Measurements from ENCODE around the gene PRKAB1.

Gene PRKAB1

GRCh38 chr12:119624966-119625365 is 43.0 kb upstream of the PRKAB1 start:
- Histone ChIP-seq H3K9ac (ENCODE audit: low read depth, low read length, poor library complexity) (no peak overlapping the region), H4K91ac (ENCODE audit: low read depth, low read length, poor library complexity) (no peak overlapping the region), H3K14ac (ENCODE audit: low read length) (no peak overlapping the region), H3K36me3 (replicated peaks in 1 of 2; ENCODE audit: control insufficient read depth in 2 of 2, insufficient read depth in 2 of 2, low read length in 2 of 2) (no peaks in the 10 kb centered on the region), H3K4me1 (ENCODE audit: control insufficient read depth in 2 of 2, insufficient read depth in 1 of 2, low read depth in 1 of 2, low read length in 2 of 2) (peaks cover 0 to 3% of the 10 kb centered on the region in 2 donors), H3K27ac (replicated peaks; ENCODE audit: low read length) (no peak overlapping the region), H3K79me1 (ENCODE audit: low read depth, low read length) (no peaks in the 10 kb centered on the region), H3K4me3 (ENCODE audit: low read length in 2 of 2) (no peak overlapping the region), H4K8ac (ENCODE audit: low read depth, low read length) (no peak overlapping the region), H2AK5ac (ENCODE audit: low read depth, low read length) (no peak overlapping the region), H2BK120ac (ENCODE audit: low read depth, low read length) (no peak overlapping the region), H2BK15ac (ENCODE audit: low read length) (no peak overlapping the region), H2BK12ac (ENCODE audit: low read length) (no peak overlapping the region), H2BK5ac (ENCODE audit: low read length) (no peak overlapping the region), H3K4me2 (ENCODE audit: insufficient read depth, low read length, poor library complexity, severe bottlenecking) (no peak overlapping the region), H3K27me3 (ENCODE audit: control insufficient read depth in 3 of 3, insufficient read depth in 3 of 3, low read depth in 1 of 3, low read length in 3 of 3) (peaks cover 0 to 7% (median 0%) of the 10 kb centered on the region in 3 experiments), H2AFZ (ENCODE audit: low read length) (no peak overlapping the region), H3K23ac (ENCODE audit: low read depth, low read length, poor library complexity) (no peak overlapping the region), H3K9me3 (replicated peaks in 1 of 2; ENCODE audit: control insufficient read depth in 2 of 2, insufficient read depth in 1 of 2, low read depth in 1 of 2, low read length in 2 of 2) (no peaks in the 10 kb centered on the region), H3K18ac (ENCODE audit: low read length) (no peak overlapping the region), H3K4ac (ENCODE audit: low read length) (no peak overlapping the region)
- DNase-seq (ENCODE audit: low spot score) = no peak
- no CpG with 5 or more reads among the region's 4 CpGs for WGBS, 2 donors (ENCODE audit: extremely low coverage in 2 of 2, insufficient read length in 2 of 2, insufficient replicate concordance in 1 of 2)

- Histone ChIP-seq H3K27me3 (ENCODE audit: control insufficient read depth in 3 of 3, insufficient read depth in 3 of 3, low read depth in 1 of 3, low read length in 3 of 3) (peaks cover 0 to 7% (median 0%) of the 10 kb centered on the region in 3 experiments), H3K9me3 (replicated peaks in 1 of 2; ENCODE audit: control insufficient read depth in 2 of 2, insufficient read depth in 1 of 2, low read depth in 1 of 2, low read length in 2 of 2) (no peaks in the 10 kb centered on the region), H3K4ac (ENCODE audit: low read length) (no peak overlapping the region), H2BK15ac (ENCODE audit: low read length) (no peak overlapping the region), H2AK5ac (ENCODE audit: low read depth, low read length) (no peak overlapping the region), H2BK120ac (ENCODE audit: low read depth, low read length) (no peak overlapping the region), H3K27ac (replicated peaks; ENCODE audit: low read length) (no peak overlapping the region), H3K79me1 (ENCODE audit: low read depth, low read length) (no peaks in the 10 kb centered on the region), H3K18ac (ENCODE audit: low read length) (no peak overlapping the region), H3K36me3 (replicated peaks in 1 of 2; ENCODE audit: control insufficient read depth in 2 of 2, insufficient read depth in 2 of 2, low read length in 2 of 2) (no peaks in the 10 kb centered on the region), H2AFZ (ENCODE audit: low read length) (no peak overlapping the region), H3K14ac (ENCODE audit: low read length) (no peak overlapping the region), H2BK12ac (ENCODE audit: low read length) (no peak overlapping the region), H2BK5ac (ENCODE audit: low read length) (no peak overlapping the region), H3K9ac (ENCODE audit: low read depth, low read length, poor library complexity) (no peak overlapping the region), H3K4me3 (ENCODE audit: low read length in 2 of 2) (no peak overlapping the region), H3K4me2 (ENCODE audit: insufficient read depth, low read length, poor library complexity, severe bottlenecking) (no peak overlapping the region), H3K23ac (ENCODE audit: low read depth, low read length, poor library complexity) (no peak overlapping the region), H4K8ac (ENCODE audit: low read depth, low read length) (no peak overlapping the region), H3K4me1 (ENCODE audit: control insufficient read depth in 2 of 2, insufficient read depth in 1 of 2, low read depth in 1 of 2, low read length in 2 of 2) (peaks cover 0 to 3% of the 10 kb centered on the region in 2 donors), H4K91ac (ENCODE audit: low read depth, low read length, poor library complexity) (no peak overlapping the region)
- no CpG with 5 or more reads among the region's 6 CpGs for WGBS, 2 donors (ENCODE audit: extremely low coverage in 2 of 2, insufficient read length in 2 of 2, insufficient replicate concordance in 1 of 2)
- DNase-seq (ENCODE audit: low spot score) = no peak
Measured at GRCh38 chr12:119627019-119627643, 40.8 kb upstream of the PRKAB1 start.

GRCh38 chr12:119627686-119628085 is 40.2 kb upstream of the PRKAB1 start:
- no peak overlapping the region for H2BK12ac ChIP-seq (ENCODE audit: low read length)
- no peak overlapping the region for H3K4me2 ChIP-seq (ENCODE audit: insufficient read depth, low read length, poor library complexity, severe bottlenecking)
- no peak overlapping the region for H2AFZ ChIP-seq (ENCODE audit: low read length)
- no peak overlapping the region for H4K8ac ChIP-seq (ENCODE audit: low read depth, low read length)
- H2AK5ac ChIP-seq (ENCODE audit: low read depth, low read length) = no peak overlapping the region
- no peak overlapping the region for H3K9ac ChIP-seq (ENCODE audit: low read depth, low read length, poor library complexity)
- H3K4me3 ChIP-seq (ENCODE audit: low read length in 2 of 2) = no peak overlapping the region
- no peaks in the 10 kb centered on the region for H3K36me3 ChIP-seq (replicated peaks in 1 of 2; ENCODE audit: control insufficient read depth in 2 of 2, insufficient read depth in 2 of 2, low read length in 2 of 2)
- peaks cover 0 to 3% of the 10 kb centered on the region in 2 donors for H3K4me1 ChIP-seq (ENCODE audit: control insufficient read depth in 2 of 2, insufficient read depth in 1 of 2, low read depth in 1 of 2, low read length in 2 of 2)
- H2BK15ac ChIP-seq (ENCODE audit: low read length) = no peak overlapping the region
- H3K27me3 ChIP-seq (ENCODE audit: control insufficient read depth in 3 of 3, insufficient read depth in 3 of 3, low read depth in 1 of 3, low read length in 3 of 3) = peaks cover 0 to 7% (median 0%) of the 10 kb centered on the region in 3 experiments
- no peak overlapping the region for H4K91ac ChIP-seq (ENCODE audit: low read depth, low read length, poor library complexity)
- no peak for DNase-seq (ENCODE audit: low spot score)
- H3K23ac ChIP-seq (ENCODE audit: low read depth, low read length, poor library complexity) = no peak overlapping the region
- H2BK120ac ChIP-seq (ENCODE audit: low read depth, low read length) = no peak overlapping the region
- no peak overlapping the region for H3K27ac ChIP-seq (replicated peaks; ENCODE audit: low read length)
- H3K4ac ChIP-seq (ENCODE audit: low read length) = no peak overlapping the region
- H3K14ac ChIP-seq (ENCODE audit: low read length) = no peak overlapping the region
- H3K18ac ChIP-seq (ENCODE audit: low read length) = no peak overlapping the region
- H3K9me3 ChIP-seq (replicated peaks in 1 of 2; ENCODE audit: control insufficient read depth in 2 of 2, insufficient read depth in 1 of 2, low read depth in 1 of 2, low read length in 2 of 2) = no peaks in the 10 kb centered on the region
- H3K79me1 ChIP-seq (ENCODE audit: low read depth, low read length) = no peaks in the 10 kb centered on the region
- H2BK5ac ChIP-seq (ENCODE audit: low read length) = no peak overlapping the region
- no CpG with 5 or more reads among the region's 6 CpGs for WGBS, 2 donors (ENCODE audit: extremely low coverage in 2 of 2, insufficient read length in 2 of 2, insufficient replicate concordance in 1 of 2)

GRCh38 chr12:119630223-119630780 is 37.6 kb upstream of the PRKAB1 start:
- Histone ChIP-seq H3K4me2 (ENCODE audit: insufficient read depth, low read length, poor library complexity, severe bottlenecking) (no peak overlapping the region), H3K9me3 (replicated peaks in 1 of 2; ENCODE audit: control insufficient read depth in 2 of 2, insufficient read depth in 1 of 2, low read depth in 1 of 2, low read length in 2 of 2) (no peaks in the 10 kb centered on the region), H4K91ac (ENCODE audit: low read depth, low read length, poor library complexity) (no peak overlapping the region), H3K23ac (ENCODE audit: low read depth, low read length, poor library complexity) (no peak overlapping the region), H2BK12ac (ENCODE audit: low read length) (no peak overlapping the region), H3K14ac (ENCODE audit: low read length) (no peak overlapping the region), H3K79me1 (ENCODE audit: low read depth, low read length) (no peaks in the 10 kb centered on the region), H3K4me1 (ENCODE audit: control insufficient read depth in 2 of 2, insufficient read depth in 1 of 2, low read depth in 1 of 2, low read length in 2 of 2) (peaks cover 0 to 3% of the 10 kb centered on the region in 2 donors), H3K4me3 (ENCODE audit: low read length in 2 of 2) (no peak overlapping the region), H2AK5ac (ENCODE audit: low read depth, low read length) (no peak overlapping the region), H2AFZ (ENCODE audit: low read length) (no peak overlapping the region), H3K4ac (ENCODE audit: low read length) (no peak overlapping the region), H3K36me3 (replicated peaks in 1 of 2; ENCODE audit: control insufficient read depth in 2 of 2, insufficient read depth in 2 of 2, low read length in 2 of 2) (no peaks in the 10 kb centered on the region), H3K27me3 (ENCODE audit: control insufficient read depth in 3 of 3, insufficient read depth in 3 of 3, low read depth in 1 of 3, low read length in 3 of 3) (peaks cover 0 to 12% (median 0%) of the 10 kb centered on the region in 3 experiments), H2BK15ac (ENCODE audit: low read length) (no peak overlapping the region), H2BK120ac (ENCODE audit: low read depth, low read length) (no peak overlapping the region), H4K8ac (ENCODE audit: low read depth, low read length) (no peak overlapping the region), H3K27ac (replicated peaks; ENCODE audit: low read length) (no peak overlapping the region), H3K9ac (ENCODE audit: low read depth, low read length, poor library complexity) (no peak overlapping the region), H2BK5ac (ENCODE audit: low read length) (no peak overlapping the region), H3K18ac (ENCODE audit: low read length) (no peak overlapping the region)
- no peak for DNase-seq (ENCODE audit: low spot score)
- no CpG with 5 or more reads among the region's 7 CpGs for WGBS, 2 donors (ENCODE audit: extremely low coverage in 2 of 2, insufficient read length in 2 of 2, insufficient replicate concordance in 1 of 2)

Data from neuronal stem cell (in vitro differentiated cells).